ENCODE data around the gene MEX3D.

Gene MEX3D

DNA sequence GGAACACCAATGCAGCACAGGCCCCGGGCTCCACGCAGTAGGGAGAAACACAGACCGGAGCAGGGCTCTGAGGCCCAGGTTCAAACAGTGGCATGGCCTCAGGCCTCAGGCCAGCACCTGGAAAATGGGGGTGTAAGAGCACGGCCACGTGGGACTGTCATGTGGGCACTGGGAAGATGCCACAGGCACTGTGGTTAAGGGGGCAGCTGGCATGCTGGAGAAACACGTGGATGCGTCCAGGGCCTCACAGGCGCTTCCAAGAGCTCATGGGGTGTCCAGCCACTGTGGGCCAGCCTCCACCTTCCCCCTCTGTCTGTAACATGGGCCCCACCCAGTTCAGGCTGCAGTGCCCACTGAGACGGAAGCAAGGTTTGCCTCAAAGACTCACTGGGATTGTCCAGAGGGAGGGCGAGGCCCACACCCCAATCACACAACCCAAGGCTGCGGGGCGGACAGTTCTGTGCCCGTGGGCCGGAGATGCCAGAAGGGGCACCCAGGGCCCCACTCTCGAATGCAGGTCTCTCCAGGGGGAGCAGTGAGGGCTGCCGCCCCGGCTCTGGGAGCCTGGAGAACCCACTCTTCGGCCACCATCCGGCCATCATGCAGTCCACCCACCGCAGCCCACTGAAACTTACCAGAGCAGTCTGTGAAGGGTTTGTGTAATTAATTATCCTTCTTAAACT is 30.8 kb upstream of the MEX3D start:
- DNase-seq (ENCODE audit: low spot score) (no peak), FAIRE-seq (no peak)

DNA sequence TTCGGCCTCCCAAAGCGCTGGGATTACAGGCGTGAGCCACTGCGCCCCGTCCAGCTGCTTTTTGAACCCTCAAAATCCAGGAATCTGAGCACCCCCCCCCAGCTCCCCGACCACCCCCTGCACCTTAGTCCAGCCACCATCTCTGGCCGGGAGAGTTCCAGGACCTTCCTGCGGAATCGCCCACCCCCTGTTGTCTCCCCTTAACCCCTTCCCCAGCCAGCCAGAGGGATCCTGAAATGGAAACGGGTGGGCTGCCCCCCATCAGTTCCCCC is 25.3 kb upstream of the MEX3D start:
- no peak for DNase-seq (ENCODE audit: low spot score)
- FAIRE-seq: no peak

DNA sequence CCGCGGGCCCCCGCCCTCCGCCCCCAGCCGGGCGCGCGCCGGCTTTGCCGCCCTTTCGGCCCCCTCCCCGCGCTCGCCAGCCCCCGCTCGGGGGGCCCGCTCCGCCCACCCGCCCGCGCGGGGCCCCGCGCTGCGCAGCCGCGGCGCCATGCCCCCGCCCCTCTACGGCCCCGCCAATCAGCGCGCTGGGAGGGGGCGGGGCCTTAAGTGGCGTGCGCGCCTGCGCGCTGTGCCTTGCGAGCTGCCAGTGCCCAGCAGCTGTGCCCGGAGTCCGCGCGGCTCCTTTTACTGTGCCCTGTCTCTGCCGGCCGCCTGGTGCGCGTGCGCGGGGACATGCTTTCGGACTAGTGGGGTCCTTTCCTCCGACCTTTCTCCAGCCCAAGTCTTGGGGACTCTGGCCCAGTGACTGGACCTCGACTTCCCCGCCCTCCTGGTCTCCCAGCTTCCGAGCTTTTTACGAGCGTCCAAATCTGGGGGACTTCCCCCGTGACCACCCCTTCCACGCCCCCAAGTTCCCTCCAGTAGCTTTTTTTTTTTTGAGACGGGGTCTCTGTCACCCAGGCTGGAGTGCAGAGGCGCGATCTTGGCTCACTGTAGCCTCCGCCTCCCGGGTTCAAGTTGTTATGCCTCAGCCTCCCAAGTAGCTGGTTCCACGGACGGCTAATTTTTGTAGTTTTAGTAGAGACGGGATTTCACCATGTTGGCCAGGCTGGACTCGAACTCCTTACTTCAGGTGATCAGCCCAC is 24.8 kb upstream of the MEX3D start, which contains the start of gene MBD3:
Gene MBD3 (minus strand): TSS at position 111 of the 746 bp plus-strand sequence. CDS start 234 bp downstream, outside the sequence.
- peak; percentile 95 for DNase-seq (ENCODE audit: low spot score)
- no peak for FAIRE-seq

- FAIRE-seq: peak; percentile 70
- DNase-seq (ENCODE audit: low spot score): peak; percentile 93
These were observed 24.1 kb upstream of the MEX3D start for GRCh38 chr19:1592024-1592754.

GRCh38 chr19:1591421-1592023 is 23.4 kb upstream of the MEX3D start:
- FAIRE-seq: no peak

GRCh38 chr19:1590641-1591397 is 22.7 kb upstream of the MEX3D start:
- DNase-seq (ENCODE audit: low spot score) (no peak), FAIRE-seq (no peak)

More at GRCh38 chr19:1591421-1592023, 23.4 kb upstream of the MEX3D start:
- DNase-seq (ENCODE audit: low spot score): no peak

GRCh38 chr19:1587872-1588271 is 19.7 kb upstream of the MEX3D start:
- FAIRE-seq (no peak), DNase-seq (ENCODE audit: low spot score) (no peak)

DNA sequence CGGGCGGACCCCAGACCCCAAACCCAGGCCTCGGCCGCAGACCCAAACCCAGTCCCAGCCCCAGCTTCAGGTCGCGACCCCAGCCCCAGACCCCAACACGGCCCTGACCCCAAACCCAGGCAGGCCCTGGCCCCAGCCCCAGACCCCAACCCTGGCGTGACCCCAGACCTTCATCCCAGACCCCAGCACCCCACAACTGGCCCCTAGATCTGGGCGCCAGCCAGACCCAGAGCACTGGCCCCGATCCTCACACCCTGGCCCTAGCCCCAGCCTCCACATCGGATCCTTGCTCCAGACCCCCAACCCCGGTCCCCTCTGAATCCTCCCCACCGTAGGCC is 17.1 kb upstream of the MEX3D start:
- DNase-seq (ENCODE audit: low spot score) (no peak), FAIRE-seq (no peak)

DNA sequence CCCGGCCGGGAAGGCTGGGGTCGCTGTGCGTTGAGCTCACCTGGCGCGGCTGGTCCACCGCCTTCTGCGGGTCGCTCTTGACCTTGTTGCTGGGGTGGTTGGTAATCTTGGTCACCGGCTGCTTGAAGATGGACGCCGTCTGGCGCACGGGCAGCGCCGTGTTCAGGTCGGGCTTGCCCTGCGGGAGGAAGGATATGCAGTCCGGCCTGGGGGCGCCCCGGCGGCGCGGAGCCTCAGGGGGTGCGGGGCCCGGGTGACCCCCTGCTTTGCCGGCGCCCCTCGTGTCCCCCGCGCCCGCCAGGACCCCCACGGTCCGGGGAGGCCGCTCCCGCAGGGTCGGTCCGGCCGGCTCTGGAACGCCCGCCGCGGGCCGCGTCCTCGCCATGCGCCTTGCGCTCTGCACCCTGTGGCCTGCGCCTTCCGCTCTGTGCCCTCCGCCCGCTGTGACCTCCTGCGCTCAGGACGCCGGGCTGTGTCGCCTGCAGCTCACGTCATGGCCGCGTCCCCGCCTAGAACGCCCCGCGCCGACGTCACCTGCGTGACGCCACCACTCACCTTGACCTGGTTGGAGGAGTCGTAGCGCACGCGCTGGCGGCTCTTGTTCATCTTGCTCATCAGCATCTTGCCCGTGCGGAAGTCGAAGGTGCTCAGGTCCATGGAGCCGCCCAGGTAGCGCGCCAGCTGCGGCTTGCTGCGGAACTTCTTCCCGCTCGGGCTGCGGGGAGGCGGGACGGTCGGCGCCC is 16.5 kb upstream of the MEX3D start:
- no peak for FAIRE-seq
- DNase-seq (ENCODE audit: low spot score): no peak

- DNase-seq (ENCODE audit: low spot score) (no peak), FAIRE-seq (no peak)
These were observed 14.1 kb upstream of the MEX3D start for GRCh38 chr19:1582201-1582600.

DNA sequence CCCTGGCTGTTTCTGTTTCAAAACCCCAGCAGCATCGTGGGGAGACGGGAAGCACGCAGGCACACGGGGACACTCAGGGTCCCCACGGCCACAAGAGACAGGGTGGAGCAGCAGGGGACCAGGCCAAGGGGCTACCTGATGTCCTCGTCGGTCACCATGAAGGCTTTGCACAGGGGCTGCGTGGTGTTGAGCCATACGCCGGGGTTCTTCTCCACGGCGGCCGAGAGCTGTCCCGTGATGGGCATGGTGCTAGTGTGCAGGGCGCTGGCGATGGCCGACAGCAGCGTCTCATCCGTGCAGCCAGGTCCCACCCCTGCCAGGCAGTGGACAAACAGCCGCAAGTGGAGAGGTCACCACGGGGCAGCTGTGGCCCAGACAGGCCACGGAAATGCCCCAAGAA is 12.8 kb upstream of the MEX3D start:
- no peak for FAIRE-seq

DNA sequence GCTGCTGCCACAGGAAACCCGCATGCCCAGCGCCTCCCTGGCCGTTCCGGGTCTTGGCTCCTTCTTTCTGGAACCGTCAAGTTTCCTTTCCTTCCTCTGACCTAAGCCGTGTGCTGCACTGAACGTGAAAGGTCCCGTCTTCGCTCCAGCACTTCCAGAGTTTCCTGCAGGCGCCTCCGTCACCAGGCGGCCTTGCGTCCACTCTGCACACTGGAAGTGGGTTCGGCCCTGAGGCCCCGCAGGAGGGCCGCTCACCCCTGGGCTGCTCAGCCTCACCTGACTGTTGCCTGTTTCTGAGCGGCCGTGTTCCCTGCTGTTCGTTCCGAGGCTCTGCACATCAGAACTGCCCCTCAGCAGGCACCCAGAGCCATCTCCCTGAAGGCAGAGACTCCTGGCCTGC is 12.3 kb upstream of the MEX3D start:
- FAIRE-seq: no peak
- no peak for DNase-seq (ENCODE audit: low spot score)

More for the DNA sequence above, 12.8 kb upstream of the MEX3D start:
- DNase-seq (ENCODE audit: low spot score): no peak

DNA sequence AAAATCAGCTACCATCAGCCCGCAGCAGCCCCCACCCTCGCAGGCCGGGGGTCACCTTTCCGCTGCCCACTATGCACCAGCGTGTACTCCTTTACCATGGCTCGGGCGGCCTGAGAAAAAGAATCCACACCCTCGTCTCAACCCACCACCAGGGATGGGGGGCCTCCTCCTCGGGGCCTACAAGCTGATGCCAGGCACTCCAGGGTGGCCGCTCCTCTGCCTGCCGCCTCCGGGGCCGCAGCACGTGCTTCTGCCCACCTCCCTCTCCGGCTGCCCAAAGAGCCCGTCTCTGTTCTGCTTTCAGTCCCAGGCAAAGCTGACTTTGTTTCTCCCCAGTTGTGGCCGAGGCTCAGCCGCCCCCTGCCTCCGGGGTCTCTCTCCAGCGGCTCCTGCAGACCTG is 11.1 kb upstream of the MEX3D start:
- no peak for DNase-seq (ENCODE audit: low spot score)
- FAIRE-seq: no peak

DNA sequence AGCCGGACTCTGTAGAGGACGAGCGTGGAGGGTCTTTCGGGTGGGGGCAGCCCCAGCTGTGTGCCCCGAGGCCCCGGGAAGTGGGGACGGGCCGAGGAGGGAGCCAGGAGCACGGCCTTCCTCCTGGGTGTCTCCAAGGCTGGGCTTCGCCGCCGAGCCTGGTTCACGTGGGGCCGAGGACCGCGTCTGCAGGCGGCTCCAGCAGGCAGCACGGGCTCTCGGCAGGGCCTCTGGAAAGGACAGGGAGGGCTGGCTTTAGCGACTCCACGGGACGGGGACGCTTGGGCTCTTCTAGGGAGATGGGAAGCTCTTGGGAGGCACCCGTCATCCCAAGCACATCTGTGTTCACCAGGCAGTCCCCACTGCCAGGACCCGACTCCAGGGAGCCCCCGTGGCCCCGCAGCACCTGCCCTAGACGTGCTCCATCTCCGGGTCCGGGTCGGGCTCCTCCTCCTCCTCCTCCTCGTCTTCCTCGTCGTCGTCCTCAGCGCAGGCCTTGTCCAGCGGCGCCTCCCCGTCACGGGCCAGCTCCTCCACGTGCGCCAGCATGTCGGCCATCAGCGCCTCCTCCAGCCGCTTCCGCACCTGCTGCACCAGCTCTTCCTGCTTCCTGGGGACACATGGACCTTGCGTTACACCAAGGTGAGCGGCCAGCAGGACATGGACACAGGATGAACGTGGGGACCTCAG is 9.9 kb upstream of the MEX3D start:
- FAIRE-seq (no peak), DNase-seq (ENCODE audit: low spot score) (no peak)

GRCh38 chr19:1577090-1577928 is 9.2 kb upstream of the MEX3D start:
- FAIRE-seq: no peak
- DNase-seq (ENCODE audit: low spot score): no peak

GRCh38 chr19:1576242-1577089 is 8.3 kb upstream of the MEX3D start:
- FAIRE-seq (no peak), DNase-seq (ENCODE audit: low spot score) (no peak)

GRCh38 chr19:1575323-1576241 is 7.5 kb upstream of the MEX3D start:
- no peak for DNase-seq (ENCODE audit: low spot score)

More at GRCh38 chr19:1575323-1576241, 7.5 kb upstream of the MEX3D start:
- FAIRE-seq: no peak
